ENCODE measurements around the gene RNF150.

RNF150 gene

DNA sequence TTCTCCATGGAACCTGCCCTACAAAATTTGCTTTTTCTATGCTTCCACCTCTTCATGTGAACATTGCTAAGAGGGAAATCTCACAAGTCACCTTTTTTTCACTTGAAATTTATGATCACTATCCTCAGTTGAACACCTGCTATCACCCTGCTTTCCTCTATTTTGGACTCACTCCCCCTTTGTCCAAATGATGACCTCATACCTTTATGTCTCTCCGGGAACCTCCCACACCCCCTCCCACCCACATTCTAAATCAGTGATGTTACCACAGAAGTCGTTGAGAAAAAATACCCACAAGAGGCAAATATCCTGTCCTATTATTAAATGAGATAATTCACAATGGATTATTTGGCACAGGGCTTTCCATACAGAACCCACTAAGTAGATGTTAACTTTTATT, 156.5 kb downstream of the RNF150 start:
- no peak for DNase-seq
- no peak for ATAC-seq

DNA sequence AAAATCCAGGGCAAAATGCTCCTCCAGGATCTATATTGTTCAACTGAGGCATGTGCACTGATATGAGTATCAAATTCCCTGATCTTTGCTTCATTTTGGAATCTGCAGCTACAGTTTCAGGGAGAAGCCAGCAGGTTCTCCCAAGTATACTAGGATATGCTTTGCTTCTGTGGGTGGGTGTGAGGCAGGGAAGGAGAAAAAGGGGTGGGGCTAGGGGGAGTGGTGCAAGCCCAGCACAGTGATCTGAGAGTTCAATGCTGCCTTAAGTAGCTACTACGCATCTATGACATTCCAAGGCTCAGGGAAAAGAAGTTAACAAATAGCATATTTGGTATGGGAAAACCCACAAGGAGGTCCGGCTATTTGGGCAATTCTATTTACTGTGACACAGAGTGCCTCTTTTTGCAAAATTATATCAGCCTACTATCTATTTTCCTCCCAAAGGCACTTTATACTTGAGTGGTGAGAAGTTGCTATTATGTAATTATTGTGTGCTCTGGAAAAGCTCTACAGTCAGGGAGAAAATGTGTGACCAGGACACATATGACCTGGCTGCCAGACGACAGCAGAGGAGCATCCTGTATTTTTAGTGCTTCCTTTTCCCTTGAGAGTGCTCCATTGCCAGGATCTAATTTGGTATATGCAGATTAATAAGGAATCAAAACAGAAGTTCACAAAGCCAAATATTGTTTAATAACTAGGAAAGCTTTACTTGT, 162.0 kb downstream of the RNF150 start:
- DNase-seq, result no peak
- no peak for ATAC-seq

DNA sequence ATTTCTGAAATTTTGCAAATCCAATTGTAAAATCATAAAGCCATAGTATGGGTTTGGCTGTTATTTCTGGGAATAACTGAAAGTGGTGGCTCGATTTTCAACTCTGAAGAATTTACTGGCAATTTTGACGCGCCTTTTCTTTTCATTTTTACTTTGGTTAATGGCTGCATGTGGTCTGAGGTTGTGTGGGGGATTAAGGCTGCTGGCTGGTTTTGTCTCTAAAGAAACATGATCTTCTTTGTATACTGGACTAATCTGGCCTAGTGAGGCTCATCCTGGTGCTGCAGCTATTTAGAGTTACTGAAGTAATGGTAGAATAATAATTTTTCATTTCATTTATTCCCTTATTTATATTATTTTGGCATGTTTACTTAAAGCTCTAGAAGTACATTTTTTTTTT, 164.0 kb downstream of the RNF150 start:
- no peak for ATAC-seq
- DNase-seq, result no peak

DNA sequence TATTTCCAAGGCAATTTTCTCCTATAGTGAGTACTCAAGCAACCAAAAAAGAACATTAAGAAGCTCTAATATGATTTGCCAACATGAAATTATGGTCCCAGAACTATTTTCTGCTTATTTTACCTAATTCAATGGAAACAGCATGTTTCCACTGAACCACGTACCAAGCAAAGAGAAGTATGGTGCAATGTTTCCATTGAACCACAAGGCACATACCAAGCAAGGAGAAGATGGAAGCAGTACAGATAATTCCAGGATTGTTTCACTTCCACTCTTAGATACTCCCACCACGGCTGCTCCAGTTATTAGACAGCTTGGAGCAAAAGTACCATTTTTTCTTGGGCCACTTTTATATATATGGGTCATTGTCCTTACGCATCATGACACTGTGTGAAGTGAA, 164.9 kb downstream of the RNF150 start:
- no peak for ATAC-seq

DNA sequence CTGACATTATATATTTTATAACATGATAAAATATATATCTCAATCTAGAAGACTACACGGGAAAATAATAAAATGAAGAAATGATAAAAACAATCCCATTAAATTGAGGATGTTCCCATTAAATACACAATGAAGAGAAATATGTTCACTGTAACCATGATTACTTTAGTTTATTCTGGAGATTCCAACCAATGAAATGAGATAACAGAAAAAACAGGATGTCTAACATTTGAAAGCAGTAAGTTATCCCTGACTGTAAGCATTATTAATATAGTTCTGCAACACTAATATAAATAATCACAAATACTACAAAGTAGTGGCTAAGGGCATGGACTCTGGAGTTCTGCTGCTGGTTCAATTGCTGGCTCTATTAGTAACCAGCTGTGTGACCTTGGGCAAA, 169.4 kb downstream of the RNF150 start:
- DNase-seq (no peak), ATAC-seq (no peak)

More for the DNA sequence above, 164.9 kb downstream of the RNF150 start:
- DNase-seq, result no peak

DNA sequence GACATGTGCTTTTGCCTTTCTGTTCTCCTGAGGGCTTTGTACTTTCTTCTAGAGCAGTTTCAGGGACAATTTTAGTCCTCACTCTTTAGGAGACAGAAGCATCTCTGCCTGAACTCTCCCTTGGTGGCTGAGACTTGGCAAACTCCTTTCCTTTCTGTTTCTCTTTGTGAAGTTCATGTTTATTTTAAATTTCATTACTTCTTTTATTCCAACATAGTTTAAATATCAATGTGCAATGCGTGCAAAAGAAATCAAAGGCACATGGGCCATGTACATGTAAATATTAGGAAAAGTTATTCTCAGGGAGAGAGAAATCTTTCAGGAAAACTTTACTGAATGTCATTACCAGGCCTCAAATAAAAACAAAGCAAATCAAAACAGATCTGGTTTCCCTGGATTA, 177.6 kb downstream of the RNF150 start:
- ATAC-seq, result no peak
- DNase-seq, result no peak

DNA sequence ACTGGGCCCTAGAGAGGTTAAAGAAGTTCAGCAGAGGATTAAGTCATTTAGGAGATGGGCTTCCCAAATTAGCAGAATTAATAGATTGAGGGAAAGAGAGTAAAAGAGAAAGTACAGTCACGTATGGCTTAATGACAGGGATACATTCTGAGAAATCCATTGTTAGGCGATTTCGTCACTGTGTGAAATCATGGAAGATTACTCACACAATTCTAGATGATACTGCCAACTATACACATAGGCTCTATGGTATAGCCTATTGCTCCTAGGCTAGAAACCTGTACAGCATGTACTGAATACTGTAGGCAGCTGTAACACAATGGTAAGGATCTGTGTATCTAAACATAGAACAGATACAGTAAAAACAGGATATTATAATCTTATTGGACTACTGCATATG, 180.6 kb downstream of the RNF150 start:
- ATAC-seq (no peak), DNase-seq (no peak)

DNA sequence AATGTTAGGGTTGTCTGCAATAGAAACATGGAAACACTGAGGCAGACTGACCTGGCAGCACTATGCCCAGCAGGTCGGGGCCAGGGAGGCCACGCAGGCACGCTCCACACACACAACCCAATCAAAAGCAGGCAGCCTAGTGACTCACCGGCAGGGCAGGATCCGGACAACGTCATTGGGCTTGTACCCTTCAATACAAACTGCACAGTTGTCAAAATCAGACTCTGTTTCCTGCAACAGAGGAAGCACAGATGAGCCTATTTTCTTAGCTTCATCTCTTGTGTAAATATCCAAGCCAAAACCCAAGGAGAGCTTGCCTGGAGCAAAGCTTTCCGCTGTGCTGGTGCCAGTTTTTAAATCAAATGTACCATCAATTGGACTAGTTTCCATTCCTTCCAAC, 185.8 kb downstream of the RNF150 start:
- ATAC-seq (no peak), DNase-seq (no peak)

DNA sequence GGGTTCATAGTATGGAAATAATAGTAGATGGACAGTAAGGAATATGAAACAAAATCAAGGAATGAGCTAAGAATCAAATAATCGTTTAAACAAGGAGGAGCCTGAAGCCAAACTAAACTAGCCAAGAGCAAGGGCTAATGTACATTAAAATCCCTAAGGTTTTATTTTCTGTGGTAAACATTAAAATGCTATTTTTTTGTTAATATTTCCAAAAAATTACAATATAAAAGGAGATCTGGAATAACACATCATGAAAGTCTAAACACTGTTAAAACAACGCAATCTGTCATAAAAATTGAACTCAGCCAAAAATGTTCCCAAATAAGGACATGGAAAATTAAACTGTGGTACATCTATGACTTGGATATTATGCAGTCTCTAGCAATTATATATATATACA, 188.2 kb downstream of the RNF150 start:
- ATAC-seq (no peak), DNase-seq (no peak)

DNA sequence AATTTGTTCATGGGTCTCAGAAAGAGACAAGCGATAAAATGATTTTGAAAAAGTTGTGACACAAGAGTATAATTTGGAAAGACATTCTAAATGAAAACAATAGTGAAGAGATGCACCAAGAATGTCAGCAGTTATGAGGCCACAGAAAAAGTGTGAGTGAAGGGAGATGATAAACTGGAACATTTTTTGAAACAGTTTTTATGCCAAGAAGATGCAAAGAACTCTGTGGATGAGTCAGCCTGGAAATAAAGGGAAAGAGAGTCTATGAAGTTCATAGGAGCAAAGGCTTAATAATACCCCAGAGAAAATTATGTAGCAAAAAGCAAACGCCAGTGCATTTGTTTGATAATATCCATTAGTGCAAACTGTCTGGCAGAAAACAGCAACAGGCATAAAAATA, 188.7 kb downstream of the RNF150 start:
- ATAC-seq, result no peak
- no peak for DNase-seq

DNA sequence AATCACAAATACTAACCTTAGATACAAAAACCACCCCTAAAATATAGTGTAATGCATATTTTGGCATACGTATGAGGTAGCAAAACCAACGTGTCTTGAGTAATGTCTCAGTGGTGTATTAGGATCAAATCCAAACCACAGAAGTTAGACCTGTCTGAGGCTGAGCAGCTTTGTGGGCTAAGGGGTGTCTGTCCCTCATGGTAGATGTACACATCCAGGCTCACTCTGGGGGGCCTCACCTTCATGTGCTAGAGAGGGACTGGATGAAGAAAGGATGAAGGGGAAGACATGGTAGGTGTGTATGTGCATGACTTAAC, 189.1 kb downstream of the RNF150 start:
- ATAC-seq (no peak), DNase-seq (no peak)

DNA sequence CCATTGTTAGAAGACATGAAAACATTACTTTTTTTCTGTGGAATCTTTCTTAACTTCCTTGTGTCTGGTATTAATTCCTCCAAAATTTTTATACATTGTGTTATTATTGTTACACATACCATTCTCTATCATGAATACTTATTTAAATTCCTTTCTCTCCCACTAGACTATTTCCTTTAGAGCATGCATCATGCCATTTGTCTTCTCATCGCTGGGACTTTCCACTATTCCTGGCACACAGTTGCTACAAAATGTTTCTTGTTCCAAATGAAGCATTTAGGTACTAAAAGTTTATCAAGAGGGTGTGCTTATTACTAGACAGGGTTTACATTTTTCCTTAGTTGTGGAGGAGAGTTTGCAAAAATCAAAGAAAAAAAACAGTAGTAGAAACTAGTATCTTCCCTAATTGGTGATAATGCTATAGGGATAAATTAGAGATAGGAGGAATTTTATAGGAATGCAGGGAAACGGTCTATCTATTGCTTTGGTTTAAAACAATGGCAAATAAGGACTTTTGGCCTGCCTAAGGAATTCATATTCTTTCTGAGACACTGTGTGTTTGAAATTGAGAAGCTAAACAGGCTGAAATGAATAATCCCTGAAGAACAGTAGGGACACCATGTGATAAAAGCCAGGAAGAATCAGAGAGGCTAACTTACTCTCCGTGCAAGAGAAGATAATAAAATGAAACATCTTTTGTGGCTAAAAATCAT, 189.6 kb downstream of the RNF150 start:
- no peak for DNase-seq
- no peak for ATAC-seq

DNA sequence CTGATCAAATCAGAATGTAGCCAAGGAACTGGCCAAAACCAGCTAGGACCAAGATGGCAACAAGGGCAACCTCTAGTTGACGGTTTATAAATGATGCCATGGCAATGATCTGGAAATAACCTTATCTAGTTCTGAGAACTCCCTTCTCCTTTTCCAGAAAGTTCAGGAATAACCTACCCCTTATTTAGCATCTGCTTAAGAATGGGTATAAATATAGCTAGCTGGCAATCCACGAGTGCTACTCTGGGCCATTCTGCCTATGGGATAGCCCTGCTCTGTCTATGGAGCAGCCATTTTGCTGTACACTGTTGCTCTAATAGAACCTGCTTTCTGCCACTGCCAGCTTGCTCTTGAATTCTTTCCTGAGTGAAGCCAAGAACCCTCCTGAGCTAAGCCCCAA, 192.7 kb downstream of the RNF150 start:
- DNase-seq, result no peak
- no peak for ATAC-seq

DNA sequence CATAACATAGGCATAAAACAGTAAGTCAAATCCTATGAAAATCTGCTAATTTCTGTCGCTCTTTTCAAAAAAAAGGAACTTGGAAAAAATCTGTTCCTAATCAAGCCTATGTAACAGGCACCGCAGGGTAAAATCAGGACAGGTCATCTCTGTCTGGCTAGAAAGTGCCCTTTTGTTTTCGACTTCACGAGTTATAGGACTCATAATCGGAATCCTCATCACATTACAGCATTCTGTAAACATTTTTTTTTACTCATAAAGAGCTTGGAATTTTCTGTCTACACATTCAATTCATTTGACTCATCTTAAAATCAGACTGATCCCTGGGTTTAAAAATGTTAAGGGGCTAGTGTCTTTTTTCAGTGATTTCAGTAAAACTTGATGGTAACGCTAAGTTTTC, 195.4 kb downstream of the RNF150 start:
- DNase-seq, result no peak

DNA sequence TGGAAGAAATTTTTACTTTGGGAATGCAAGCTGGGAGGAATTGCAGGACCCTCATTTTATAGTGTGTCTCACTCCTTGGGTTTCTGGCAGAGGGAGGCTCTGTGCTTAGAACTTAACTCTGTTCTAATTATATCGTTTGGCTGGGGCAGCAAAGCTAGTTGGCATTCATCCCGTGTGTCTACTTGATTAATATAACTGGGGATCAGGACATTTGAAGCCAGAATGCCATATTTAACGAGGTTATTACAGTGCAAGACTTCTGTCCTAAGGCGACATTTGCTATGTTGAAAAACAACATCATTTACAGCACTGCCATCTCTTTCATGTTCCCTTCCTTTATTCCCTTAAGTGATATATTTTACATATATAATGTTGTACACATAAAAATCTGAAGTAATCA, 198.0 kb downstream of the RNF150 start:
- ATAC-seq, result no peak
- DNase-seq, result no peak

More for the DNA sequence above, 195.4 kb downstream of the RNF150 start:
- no peak for ATAC-seq

DNA sequence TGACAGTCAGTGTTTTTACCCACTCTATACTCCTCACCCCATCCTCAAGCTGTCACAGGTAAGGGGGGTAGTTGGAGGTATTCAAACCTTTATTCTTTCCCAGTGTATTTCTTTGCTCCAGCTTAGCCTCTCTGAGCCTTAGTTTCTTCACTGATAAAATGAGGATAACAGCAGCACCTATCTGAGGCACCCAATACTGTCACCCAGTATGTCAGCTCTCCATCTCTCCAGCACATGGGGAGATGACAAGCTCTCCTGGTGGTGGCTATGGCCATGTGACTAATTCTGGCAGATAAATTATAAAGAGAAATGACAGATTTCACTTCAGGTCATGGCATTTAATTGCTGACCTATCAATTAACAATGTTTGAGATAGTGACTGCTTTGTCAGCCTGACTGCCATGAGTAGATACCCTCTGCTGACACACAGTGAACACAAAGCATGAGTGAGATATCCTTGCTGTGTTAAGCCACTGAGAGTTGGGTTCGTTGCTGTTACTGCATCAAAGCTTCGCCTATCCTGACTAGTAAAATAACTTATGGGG, 200.7 kb downstream of the RNF150 start:
- ATAC-seq (no peak), DNase-seq (no peak)

DNA sequence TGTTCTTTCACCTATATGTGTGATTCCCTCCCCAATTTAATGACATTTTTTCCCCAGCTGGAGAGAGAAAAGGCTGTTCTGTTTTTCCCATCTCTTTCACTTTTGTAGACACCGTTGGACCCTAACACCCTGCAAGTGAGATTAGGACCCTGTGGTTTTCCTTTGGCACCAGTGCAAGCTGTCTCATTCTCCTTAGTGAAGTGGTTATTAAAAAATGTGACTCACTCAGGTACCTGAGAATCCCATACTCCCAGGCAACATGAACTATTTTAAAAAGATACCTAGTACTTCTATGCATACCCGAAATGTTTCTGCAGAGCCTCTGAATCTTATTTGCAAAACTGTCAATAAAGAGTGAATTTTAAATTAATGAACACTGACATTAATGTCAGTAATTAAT, 201.4 kb downstream of the RNF150 start:
- ATAC-seq, result no peak
- no peak for DNase-seq

DNA sequence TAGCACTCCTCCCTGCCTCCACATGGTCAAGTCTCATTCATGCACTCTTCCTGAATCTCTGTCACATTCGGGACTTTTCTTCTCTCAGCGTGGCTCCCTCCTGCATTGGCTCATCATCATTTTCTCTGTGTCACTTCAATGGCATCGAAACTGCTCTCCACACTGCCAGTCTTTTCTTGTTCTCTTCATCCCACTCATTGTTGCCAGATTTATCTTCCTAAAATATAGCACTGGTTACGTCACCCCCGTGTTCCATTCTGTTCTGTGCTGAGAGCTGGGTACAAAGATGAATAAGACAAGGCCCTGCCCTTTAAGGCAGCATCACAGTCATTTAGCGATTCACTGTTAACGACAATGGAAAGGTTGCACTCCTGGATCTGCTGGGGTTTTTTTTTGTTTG, 202.7 kb downstream of the RNF150 start:
- DNase-seq (no peak), ATAC-seq (no peak)

DNA sequence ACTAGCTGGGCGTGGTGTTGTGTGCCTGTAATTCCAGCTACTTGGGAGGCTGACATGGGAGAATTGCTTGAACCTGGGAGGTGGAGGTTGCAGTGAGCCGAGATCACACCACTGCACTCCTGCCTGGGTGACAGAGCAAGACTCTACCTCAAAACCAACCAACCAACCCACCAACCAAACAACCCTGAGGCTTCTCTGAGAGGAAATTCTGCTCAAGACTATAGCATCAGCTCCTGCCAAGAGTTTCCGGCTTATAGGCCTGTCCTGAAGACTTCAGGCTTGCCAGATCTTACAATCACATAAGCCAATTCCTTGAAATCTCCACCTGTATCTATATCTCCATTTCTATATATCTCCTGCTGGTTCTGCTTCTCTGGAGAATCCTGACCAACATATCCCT, 203.3 kb downstream of the RNF150 start:
- DNase-seq (no peak), ATAC-seq (no peak)

DNA sequence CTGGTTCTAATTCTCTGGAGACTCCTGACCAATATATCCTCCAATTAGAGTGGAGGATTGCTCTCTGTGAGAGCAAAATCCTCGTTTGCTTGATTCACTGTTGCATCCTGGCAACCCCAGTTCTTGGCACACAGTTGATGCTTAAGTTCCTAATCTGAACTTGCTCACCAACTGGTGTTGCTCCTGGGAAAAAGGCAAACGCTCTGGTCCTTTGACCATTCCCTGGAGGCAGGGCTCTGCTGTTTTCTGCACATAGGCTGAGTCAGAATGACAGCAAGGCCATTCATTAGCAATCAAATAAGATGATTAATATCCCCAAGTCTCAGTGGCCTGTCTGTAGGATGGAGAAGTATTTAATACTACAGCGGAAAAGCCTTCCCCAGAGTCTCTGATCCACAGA, 204.4 kb downstream of the RNF150 start:
- ATAC-seq, result no peak

DNA sequence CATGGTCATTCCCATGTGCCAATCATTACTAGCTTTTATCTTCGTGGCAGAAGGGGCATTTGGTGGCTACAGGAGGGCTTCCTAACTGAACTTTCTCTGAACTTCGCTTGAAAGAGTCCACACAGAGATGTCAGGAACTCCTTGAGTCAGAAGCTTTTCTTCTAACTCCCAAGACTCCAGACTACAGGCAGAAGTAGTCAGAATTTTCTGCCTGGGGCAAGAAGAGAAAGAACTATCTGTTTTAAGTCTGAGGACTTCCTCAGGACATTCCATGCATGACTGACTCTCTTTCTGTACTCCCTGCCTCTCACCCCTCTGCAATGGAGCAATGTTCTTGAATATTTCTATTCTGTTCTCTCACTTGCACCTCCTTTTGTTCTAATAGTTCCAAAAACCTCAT, 206.6 kb downstream of the RNF150 start:
- no peak for ATAC-seq
- no peak for DNase-seq

More for the DNA sequence above, 204.4 kb downstream of the RNF150 start:
- DNase-seq, result no peak

DNA sequence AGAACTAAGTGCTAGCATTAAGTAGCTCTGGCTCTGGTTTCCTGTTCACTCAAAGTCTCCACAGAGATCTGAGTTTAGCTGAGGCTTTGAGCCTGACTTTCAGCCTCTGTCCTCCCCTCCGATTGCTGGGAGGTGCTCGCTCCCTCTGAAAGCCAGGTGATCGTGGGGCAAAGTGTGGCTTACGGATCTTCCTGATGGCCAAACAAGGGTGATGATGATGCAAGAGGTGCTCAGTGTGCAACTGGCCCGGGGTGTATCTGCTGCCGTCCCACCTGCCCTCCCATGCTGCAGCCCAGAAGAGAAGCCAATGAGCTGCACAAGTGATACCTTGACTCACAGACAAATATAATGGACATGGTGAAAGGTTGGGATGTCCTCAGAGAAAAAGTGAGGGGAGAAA, 207.9 kb downstream of the RNF150 start:
- ATAC-seq, result no peak
- no peak for DNase-seq

DNA sequence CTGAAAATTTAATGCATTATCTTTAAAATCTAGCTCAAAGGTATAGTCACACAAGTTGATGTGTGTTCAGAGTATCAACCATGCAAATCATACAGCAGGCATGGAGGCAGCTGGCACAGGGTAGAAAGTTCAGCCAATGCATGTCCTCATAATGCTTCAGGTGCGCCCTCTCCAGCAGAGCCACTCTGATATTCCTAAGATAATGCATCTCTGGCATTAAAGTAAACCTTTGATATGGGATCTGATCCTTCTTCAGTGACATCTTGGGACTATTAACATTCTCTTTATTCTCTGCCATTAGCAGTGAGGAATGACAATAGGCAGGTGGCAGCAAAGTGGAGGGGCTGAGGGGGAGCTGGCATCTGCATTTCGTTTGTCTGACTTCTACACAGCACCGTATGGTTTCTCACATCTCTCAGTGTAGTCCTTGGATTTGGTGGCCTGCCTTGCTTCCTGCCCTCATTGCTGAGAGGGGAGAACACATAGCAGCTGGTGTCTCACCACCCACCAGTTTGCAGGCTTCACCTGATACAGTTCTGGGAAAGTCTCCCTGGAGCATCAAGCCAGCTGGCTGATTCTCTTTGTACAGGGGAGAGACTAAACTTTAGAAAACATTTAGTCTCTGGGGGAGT, 208.4 kb downstream of the RNF150 start:
- DNase-seq, result no peak
- ATAC-seq, result no peak

Measured in stimulated activated naive CD8-positive, alpha-beta T cell treated with anti-CD3 and anti-CD28 coated beads, Interleukin-15, Interleukin-2, amounts not matched to agents 100 U/mL and 50 U/mL, for 24 hours (primary cell).